Heart right ventricle (tissue), 16 donors: ENCODE data around the gene STPG3. TPM values are rescaled to one million over a fixed set of nuclear protein-coding genes. Genes with fewer than 3 reads are reported as not detected.

Experiments
- ATAC-seq, 8 donors: fragments of 200-7000 bp; cut with Tn5 transposase; one replicate each; pipeline ENCODE4 v1.9.1; 2020; ENCODE audit warnings: mild to moderate bottlenecking in 8 of 8, moderate library complexity in 8 of 8, moderate number of reproducible peaks in 1 of 8
- DNase-seq, 2 donors: peaks; one replicate each; pipeline ENCODE4 v3.0.0-alpha.2; 2020
- H3K27ac ChIP-seq, 10 donors: fragments of 200-600 bp; sonication (generic) in 2 of 10; one replicate each; pipeline versions ENCODE4 v1.5.0 to v1.8.0; 2020 to 2022; ENCODE audit warnings: mild to moderate bottlenecking in 3 of 10
- H3K27me3 ChIP-seq, 7 donors: fragments of 200-600 bp; one replicate each; pipeline ENCODE4 v1.8.0; 2021 to 2022; ENCODE audit warnings: mild to moderate bottlenecking in 2 of 7
- H3K36me3 ChIP-seq, 9 donors: fragments of 200-600 bp; sonication (generic) in 1 of 9; one replicate each; pipeline versions ENCODE4 v1.5.0 to v1.8.0; 2020 to 2022; ENCODE audit warnings: mild to moderate bottlenecking in 2 of 9
- H3K4me1 ChIP-seq, 9 donors: fragments of 200-600 bp; sonication (generic) in 1 of 9; one replicate each; pipeline versions ENCODE4 v1.5.0 to v1.8.0; 2020 to 2022; ENCODE audit warnings: mild to moderate bottlenecking in 4 of 9
- H3K4me3 ChIP-seq, 10 donors: fragments of 200-600 bp; sonication (generic) in 2 of 10; one replicate each; pipeline versions ENCODE4 v1.5.0 to v1.8.0; 2020 to 2022; ENCODE audit warnings: mild to moderate bottlenecking in 7 of 10, moderate library complexity in 2 of 10
- H3K9me3 ChIP-seq, 11 donors: fragments of 200-600 bp in 10 of 11; sonication (generic) in 2 of 11; one replicate each; pipeline versions ENCODE4 v1.5.0 to v1.8.0; 2013 to 2022; ENCODE audit warnings: mild to moderate bottlenecking in 2 of 11, control low read depth in 1 of 11, moderate library complexity in 1 of 11
- WGBS, 2 donors: extraction: QIAGEN DNeasy Blood & Tissue Kit; methylation state at CpG; one replicate each; pipeline ENCODE4 v1.1.7; 2013; ENCODE audit warnings: inconsistent platforms in 1 of 2; 5-methylcytosine and 5-hydroxymethylcytosine counted together
- intact Hi-C, 10 donors: fragments of 100-400 bp; cut with DNase I; formaldehyde crosslinking; loops; one replicate each; pipeline versions ENCODE4 v1.11.1 to v1.14.2; 2022
- polyA plus RNA-seq, 2 donors: library from polyadenylated mRNA; stranded (reverse); fragments of 200-250 nt; gene quantifications; one replicate each; pipeline ENCODE4 v1.2.3, GENCODE V29; 2013
- total RNA-seq, 10 donors: library from RNA; stranded (reverse); fragmentation: NEBNext Ultra II Directional in 3 of 10; extraction: Animal tissue kit (Norgen Biotek cat#: 25700) in 3 of 10; gene quantifications; one replicate each; pipeline versions ENCODE4 v1.2.1 to v1.2.4, GENCODE V29; 2021 to 2023
- TF ChIP-seq, protein P1 (sequence below), 9 donors: fragments of 200-600 bp; sonication (generic) in 2 of 9; IDR thresholded peaks; one replicate each; pipeline versions ENCODE4 v1.5.0 to v1.8.0; 2021 to 2022; ENCODE audit warnings: antibody characterized with exemption in 9 of 9, mild to moderate bottlenecking in 5 of 9, moderate library complexity in 1 of 9
- donor health status: Arrhythmogenic right ventricular cardiomyopathy.
- donor health status: ischemic (EF 13 %, LVEDD 7.1; RV severe dilation, severe dysfunction).
- donor health status: healthy with polysubstance abuse.
- donor health status: DM: no; HTN: yes; CAD: no.
- donor health status: DM: no; HTN: no; CAD: no.
- donor health status: ischemic (EF 25% LVEDD 6.9; RV normal size, moderate dysfunction).
- donor health status: ischemic (EF 25% LVEDD 5.7; RV mildly dilated, moderate dysfunction).
- donor health status: healthy.
- donor health status: DM: yes; HTN: yes; CAD: no.
- donor health status: Ischemic cardiomyopathy.
- donor health status: ischemic (EF 35%, LVEDD 5.7; RV mildly dilated, moderate dysfunction).
- donor health status: nonischemic (EF 11% LVEDD 7.7; RV severe dilation, severe dysfunction).
- donor health status: DM: yes; HTN: yes; CAD: no.
- donor health status: PGD.
- donor health status: ischemic (EF 29% LVEDD 5.4; RV normal size, mild dysfunction).
- donor health status: nonischemic (EF 23%, LVEDD 6.1; RV moderate dilation, normal function).

STPG3 gene
- total and polyA plus RNA-seq, 12 donors, result 0.24 to 0.44 (median 0.32) TPM; not detected in 8

DNA sequence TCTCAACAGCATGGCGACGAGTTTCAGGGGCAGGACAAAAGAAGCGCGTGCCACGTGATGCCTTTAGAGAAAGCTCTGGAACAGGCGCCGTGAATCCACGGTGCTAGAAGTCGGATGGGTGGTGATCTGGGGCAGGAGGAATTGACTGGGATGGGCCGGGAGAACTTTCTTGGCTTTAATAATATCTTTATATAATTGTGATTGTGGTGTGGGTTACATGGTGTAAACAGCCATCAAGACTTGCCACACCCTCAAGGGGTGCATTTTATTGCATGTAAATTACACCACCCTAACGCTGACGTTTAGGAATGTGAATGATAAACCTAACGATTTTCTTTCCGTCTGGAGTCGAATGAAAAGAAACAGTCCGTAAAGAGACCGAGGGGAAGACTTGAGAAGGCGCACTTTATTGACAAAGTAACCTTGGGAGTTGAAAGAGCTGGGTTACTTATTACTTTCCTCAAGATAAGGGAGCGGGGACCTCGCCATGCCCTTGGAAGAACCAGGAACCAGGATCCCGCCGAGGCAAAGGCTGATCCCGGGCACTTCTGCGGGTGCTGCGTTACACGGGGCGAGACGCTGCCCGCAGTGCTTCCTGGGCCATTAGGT lies 42.5 kb downstream of the STPG3 start:
- TF ChIP-seq, protein P1, sequence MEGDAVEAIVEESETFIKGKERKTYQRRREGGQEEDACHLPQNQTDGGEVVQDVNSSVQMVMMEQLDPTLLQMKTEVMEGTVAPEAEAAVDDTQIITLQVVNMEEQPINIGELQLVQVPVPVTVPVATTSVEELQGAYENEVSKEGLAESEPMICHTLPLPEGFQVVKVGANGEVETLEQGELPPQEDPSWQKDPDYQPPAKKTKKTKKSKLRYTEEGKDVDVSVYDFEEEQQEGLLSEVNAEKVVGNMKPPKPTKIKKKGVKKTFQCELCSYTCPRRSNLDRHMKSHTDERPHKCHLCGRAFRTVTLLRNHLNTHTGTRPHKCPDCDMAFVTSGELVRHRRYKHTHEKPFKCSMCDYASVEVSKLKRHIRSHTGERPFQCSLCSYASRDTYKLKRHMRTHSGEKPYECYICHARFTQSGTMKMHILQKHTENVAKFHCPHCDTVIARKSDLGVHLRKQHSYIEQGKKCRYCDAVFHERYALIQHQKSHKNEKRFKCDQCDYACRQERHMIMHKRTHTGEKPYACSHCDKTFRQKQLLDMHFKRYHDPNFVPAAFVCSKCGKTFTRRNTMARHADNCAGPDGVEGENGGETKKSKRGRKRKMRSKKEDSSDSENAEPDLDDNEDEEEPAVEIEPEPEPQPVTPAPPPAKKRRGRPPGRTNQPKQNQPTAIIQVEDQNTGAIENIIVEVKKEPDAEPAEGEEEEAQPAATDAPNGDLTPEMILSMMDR (IDR thresholded peaks at IDR 0.05), result no peak
- Histone ChIP-seq H3K27ac (no peak overlapping the region), H3K27me3 (peaks cover 0 to 48% (median 16%) of the 10 kb centered on the region in 7 donors), H3K4me1 (peaks cover 5 to 40% (median 34%) of the 10 kb centered on the region in 9 donors), H3K9me3 (peaks cover 0 to 4% (median 0%) of the 10 kb centered on the region in 11 donors), H3K4me3 (no peak overlapping the region), H3K36me3 (peaks cover 0 to 2% (median 0%) of the 10 kb centered on the region in 9 donors)
- WGBS, 2 donors, result 71 to 74% methylated on average over 29 of the region's 29 CpGs
- ATAC-seq, result no peak
- no peak for DNase-seq
- intact Hi-C loops, result loop anchor here in 9 of 10 donors (2.0 to 10.0 kb wide), 7 partner anchors 113 to 234 kb away; partner anchors contain the start of gene ENTPD8 (in 1 of the 9)

DNA sequence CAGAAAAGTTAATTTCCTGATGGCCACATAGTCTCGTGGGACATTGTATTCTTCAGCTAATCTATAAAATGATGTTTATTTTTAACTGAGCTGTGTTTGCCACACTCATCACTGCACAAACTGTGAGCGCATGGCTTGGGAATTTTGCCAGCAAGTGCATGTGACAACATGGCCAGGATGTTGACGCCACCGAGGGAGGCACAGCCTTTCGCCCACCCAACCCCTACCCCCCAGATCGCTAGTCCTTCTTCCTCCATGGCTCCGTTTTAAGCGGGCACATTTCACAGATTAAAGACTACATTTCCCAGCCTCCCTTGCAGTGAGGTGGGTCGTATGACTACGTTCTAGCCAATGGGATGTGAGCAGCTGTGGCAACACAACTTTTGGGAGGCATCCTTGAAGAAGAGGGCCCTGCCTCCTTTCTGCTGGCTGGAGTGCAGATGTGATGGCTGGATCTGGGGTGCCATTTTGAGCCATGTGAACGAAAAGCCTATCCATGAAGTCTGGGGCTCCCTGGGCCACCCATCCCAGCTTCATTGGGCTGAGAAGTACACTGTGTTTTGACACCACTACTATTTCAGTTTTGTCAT lies 43.1 kb downstream of the STPG3 start:
- Histone ChIP-seq H3K4me3 (no peak overlapping the region), H3K9me3 (peaks cover 0 to 4% (median 0%) of the 10 kb centered on the region in 11 donors), H3K27me3 (peaks cover 0 to 54% (median 16%) of the 10 kb centered on the region in 7 donors), H3K4me1 (peaks cover 5 to 46% (median 37%) of the 10 kb centered on the region in 9 donors), H3K36me3 (peaks cover 0 to 7% (median 0%) of the 10 kb centered on the region in 9 donors), H3K27ac (peak overlapping the region in 5 of 10 donors; percentile 25 to 91 (median 40))
- WGBS, 2 donors, result 34 to 38% methylated on average over 11 of the region's 11 CpGs
- TF ChIP-seq, protein P1 (IDR thresholded peaks at IDR 0.05), result no peak
- DNase-seq (peak; percentile 17 to 39), ATAC-seq (peak in 3 of 8 donors; percentile 5 to 16 (median 6))
- intact Hi-C loops, result loop anchor here in 9 of 10 donors (2.0 to 10.0 kb wide), 7 partner anchors 113 to 233 kb away; partner anchors contain the start of gene ENTPD8 (in 1 of the 9)

DNA sequence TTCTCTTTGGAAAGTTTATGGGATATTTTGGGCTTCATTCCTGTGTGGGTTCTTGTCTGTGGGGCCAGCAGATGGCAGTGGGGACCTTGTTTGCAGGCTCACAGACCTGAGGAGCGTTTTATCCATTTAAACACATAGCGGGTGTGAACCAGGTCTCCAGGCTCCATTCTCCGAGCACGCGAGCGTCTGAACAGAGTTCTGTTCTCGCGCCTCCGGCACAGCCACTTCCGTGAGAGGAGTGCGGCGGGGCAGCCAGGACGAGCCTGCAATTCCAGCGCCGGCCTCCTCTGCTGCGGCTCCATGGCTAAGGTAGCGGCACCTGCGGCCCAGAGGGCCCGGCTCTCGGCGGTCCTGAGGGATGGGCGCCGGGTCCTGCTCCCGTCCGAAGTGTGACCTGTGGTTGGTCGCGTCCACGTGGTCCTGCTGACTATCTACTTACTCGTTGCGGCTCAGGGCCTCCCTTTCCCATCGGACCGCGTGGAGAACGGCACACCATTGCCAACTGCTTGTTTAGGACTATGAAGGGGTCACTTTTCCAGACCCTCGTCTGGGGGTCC lies 43.7 kb downstream of the STPG3 start:
- 19 to 22% methylated on average over 35 of the region's 35 CpGs for WGBS, 2 donors
- DNase-seq (peak in 1 of 2 donors; percentile 24), ATAC-seq (peak in 2 of 8 donors; percentile 6 to 9)
- Histone ChIP-seq H3K27me3 (peaks cover 0 to 60% (median 16%) of the 10 kb centered on the region in 7 donors), H3K4me3 (peak overlapping the region in 9 of 10 donors; percentile 38 to 87 (median 53)), H3K9me3 (peaks cover 0 to 4% (median 0%) of the 10 kb centered on the region in 11 donors), H3K36me3 (peaks cover 0 to 10% (median 0%) of the 10 kb centered on the region in 9 donors), H3K4me1 (peaks cover 5 to 51% (median 37%) of the 10 kb centered on the region in 9 donors), H3K27ac (peak overlapping the region in 7 of 10 donors; percentile 14 to 94 (median 40))
- intact Hi-C loops, result loop anchor here in 9 of 10 donors (2.0 to 10.0 kb wide), 8 partner anchors 93 to 233 kb away; partner anchors contain the start of gene ENTPD8 (in 1 of the 9)
- TF ChIP-seq, protein P1 (IDR thresholded peaks at IDR 0.05), result peak in 7 of 9 donors; percentile 14 to 55 (median 36)
